GM12872 (cell line): ENCODE measurements around the gene BRI3BP.

Experiments
- TF ChIP-seq, protein P1 (sequence below): IDR thresholded peaks from 3 replicates; pipeline ENCODE4 v1.5.1; 2011; ENCODE audit warnings: low read depth, mild to moderate bottlenecking, low read length, moderate library complexity; ENCODE audit not compliant: insufficient read depth

The BRI3BP gene

DNA sequence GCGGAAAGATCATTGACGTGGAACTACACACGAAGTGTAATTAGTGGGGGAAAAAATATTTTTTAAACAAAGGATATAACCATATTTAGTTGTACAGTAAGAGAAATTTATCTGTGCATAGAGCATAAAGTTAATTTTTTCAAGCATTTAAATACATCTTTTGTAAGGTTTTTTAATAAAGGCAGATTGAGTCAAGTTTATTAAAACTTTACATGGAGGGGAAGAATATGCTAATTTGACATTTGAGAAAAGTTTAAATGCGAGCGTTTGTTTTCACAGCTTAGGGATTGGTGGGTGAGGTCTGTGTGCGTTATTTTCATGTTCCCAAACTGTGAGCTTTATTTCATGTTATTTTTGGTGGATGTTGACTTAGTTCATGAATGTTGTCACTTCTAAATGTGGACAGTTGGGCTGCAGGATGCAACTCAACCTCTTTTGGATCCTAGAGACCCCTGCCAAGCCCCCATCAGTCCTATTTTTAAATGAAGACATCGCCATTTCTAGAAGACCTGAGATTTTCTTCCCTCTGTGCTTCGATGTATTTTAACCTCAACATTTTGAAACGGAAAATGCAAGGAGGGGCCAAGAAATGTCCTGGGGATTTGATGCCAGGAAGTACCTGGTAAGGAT, 32.3 kb downstream of the BRI3BP start:
- TF ChIP-seq, protein P1, sequence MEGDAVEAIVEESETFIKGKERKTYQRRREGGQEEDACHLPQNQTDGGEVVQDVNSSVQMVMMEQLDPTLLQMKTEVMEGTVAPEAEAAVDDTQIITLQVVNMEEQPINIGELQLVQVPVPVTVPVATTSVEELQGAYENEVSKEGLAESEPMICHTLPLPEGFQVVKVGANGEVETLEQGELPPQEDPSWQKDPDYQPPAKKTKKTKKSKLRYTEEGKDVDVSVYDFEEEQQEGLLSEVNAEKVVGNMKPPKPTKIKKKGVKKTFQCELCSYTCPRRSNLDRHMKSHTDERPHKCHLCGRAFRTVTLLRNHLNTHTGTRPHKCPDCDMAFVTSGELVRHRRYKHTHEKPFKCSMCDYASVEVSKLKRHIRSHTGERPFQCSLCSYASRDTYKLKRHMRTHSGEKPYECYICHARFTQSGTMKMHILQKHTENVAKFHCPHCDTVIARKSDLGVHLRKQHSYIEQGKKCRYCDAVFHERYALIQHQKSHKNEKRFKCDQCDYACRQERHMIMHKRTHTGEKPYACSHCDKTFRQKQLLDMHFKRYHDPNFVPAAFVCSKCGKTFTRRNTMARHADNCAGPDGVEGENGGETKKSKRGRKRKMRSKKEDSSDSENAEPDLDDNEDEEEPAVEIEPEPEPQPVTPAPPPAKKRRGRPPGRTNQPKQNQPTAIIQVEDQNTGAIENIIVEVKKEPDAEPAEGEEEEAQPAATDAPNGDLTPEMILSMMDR: no peak

DNA sequence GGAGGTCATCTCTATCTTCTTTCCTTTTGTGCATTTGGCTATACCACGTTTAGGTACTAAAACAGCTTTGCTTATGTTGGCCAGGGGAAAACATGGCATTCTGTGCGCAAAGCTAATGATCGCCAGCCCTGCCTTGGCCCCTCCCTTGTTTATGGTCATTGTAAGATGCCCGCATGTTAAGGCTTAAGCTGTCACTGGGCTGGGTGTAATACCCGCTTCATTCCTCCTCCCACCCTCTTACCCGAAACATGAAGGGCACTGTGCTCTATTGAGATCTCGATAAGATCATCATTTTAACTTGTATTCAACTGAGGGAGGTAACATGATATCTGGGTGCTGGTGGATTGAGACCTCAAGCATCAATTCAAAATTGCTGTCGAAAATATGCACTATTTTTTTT, 34.7 kb downstream of the BRI3BP start:
- TF ChIP-seq, protein P1: no peak

DNA sequence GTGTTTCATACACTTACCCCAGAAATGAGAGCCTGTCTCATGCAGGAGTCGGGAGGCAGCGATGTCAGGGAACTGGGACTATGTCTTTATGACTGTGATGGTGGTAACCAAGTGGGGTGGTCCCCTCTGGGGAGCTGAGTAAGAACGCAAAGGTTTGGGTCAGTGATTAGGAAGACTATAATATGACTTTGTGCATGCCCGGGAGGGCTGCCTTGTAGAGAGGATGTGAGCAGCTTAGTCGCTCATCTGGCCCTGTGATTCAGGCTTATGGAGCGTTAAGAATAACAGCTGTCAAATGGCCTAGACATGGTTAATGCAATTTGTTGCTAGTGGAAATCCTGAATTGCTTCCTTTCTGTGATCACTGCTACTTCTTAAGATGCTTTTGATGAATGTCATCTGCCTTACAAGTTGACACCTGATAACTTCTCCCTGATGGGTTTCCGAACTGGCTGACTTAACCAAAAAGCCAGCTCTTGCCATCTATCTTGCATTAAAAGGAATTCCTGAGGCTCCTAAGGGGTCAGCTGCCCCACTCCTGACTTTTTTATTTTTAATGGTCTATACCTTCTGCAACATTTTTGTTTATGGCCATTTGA, 36.4 kb downstream of the BRI3BP start:
- TF ChIP-seq, protein P1: no peak

DNA sequence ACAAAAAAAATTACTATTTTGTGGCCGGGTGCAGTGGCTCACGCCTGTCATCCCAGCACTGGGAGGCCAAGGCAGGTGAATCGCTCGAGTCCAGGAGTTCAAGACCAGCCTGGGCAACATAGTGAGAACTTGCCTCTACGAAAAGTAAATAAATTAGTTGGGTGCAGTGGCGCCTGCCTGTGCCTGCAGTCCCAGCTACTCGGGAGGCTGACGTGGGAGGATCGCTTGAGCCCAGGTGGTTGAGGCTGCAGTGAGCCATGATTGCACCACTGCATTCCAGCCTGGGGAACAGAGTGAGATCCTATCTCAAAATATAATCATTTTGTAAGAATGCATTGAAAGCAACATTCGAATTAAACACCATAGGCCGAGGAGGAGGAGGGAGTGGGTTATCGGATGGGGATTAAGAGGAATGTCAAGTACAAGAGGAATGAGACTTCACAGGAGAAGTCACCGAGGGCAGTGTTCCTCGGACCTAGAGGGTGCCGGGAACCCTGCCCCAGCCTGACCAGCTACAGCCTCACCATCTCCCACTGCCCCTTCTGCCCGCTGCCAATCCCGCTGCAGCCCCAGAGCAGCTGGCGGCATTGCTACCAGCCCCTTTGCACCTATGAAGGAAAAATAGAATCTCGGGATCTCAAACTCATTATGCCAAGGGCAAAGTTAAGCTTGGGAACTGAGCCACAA, 39.2 kb downstream of the BRI3BP start:
- TF ChIP-seq, protein P1: no peak

DNA sequence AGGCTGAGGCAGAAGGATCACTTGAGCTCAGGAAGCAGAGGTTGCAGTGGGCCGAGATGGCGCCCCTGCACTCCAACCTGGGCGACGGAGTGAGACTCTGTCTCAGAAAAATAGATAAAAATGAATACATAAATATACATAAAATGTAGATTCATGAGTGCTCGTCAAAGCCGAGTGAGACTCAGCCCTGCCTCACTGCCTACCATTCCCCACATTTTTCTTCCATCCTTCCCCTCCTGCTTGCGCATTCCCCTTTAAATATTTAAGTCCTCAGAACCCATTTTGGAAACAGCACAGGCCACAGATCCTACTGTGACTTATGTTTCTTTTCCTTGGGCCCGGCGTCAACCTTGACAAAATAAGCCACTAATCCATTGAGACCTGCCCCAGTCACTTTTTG, 39.8 kb downstream of the BRI3BP start:
- TF ChIP-seq, protein P1: no peak

DNA sequence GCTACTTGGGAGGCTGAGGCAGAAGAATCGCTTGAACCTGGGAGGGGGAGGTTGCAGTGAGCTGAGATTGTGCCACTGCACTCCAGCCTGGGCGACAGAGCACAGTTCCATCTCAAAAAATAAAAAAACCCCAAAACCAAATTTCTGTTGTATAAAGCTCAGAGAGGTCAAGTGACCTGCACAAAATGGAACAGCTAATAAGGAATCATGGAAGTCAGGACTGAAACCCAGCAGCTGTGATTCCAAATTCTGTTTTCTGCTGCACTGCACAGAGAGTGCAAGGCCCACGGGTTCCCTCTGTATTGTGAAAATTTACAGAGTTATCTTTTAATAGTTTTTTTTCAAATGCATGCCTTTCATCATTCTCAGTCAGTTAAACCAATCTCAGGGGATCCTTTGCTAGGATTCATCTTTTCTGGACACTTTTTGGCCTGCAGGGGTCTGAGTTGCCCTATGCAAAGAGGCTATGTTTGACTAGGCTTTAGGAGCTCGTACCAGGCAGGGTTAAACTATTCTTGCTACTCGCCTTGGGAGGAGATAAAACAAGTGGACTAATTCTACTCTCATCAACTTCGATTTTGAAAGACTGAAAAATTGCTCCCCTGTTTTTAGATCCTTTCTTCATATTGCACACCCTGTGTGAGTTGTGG, 45.7 kb downstream of the BRI3BP start:
- TF ChIP-seq, protein P1: no peak

DNA sequence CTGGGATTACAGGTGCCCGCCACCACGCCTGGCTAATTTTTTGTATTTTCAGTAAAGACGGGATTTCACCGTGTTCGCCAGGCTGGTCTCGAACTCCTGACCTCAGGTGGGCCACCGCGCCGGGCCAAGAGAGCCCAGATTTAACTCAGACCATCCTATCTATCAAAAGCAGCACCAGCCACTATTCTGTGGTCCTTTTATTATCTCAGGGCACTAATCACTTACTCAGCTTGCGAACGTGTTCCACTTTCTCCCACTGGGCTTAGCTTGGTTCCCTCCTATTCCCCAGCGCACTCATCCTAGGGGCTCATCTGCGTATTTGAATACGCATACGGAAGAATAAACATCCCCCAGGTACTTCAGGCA, 55.6 kb downstream of the BRI3BP start:
- TF ChIP-seq, protein P1: no peak
